Posterior vena cava (tissue), 2 donors: Measurements from ENCODE around the gene MBOAT2. TPM values are rescaled to one million over a fixed set of nuclear protein-coding genes. Genes with fewer than 3 reads are reported as not detected.
"Not testable (repeated sequence)": the region's sequence is repeated elsewhere in the genome, so short reads cannot be mapped to it uniquely, and the experiment has no call there.

Source experiments
- DNase-seq: peaks from one replicate; pipeline ENCODE4 v3.0.0-alpha.2; 2020; ENCODE audit warnings: low spot score
- intact Hi-C, 2 donors: fragments of 100-400 bp; cut with DNase I; formaldehyde crosslinking; loops; one replicate each; pipeline versions ENCODE4 v1.14.1 to v1.14.2; 2022 to 2023
- total RNA-seq, 2 donors: library from RNA; stranded (reverse); fragmentation: NEBNext Ultra II Directional; extraction: Animal tissue kit (Norgen Biotek cat#: 25700); gene quantifications; one replicate each; pipeline ENCODE4 v1.2.1, GENCODE V29; 2021
- donor health status: DM: yes; HTN: yes; CAD: no.
- donor health status: DM: yes; HTN: yes; CAD: no.

MBOAT2 gene
- total RNA-seq, 2 donors from 2014 or later: 9.4 to 16.1 TPM

- intact Hi-C loops: no loop called here
- no peak for DNase-seq
These were observed 80.3 kb downstream of the MBOAT2 start for GRCh38 chr2:8923183-8923582.

- intact Hi-C loops: no loop called here
- no peak for DNase-seq
These were observed 81.1 kb downstream of the MBOAT2 start for GRCh38 chr2:8922431-8922830.

- no peak for DNase-seq
- intact Hi-C loops: no loop called here
These were observed 85.1 kb downstream of the MBOAT2 start for GRCh38 chr2:8918412-8918811.

GRCh38 chr2:8915941-8916340 is 87.5 kb downstream of the MBOAT2 start:
- intact Hi-C loops: no loop called here
- no peak for DNase-seq

- intact Hi-C loops, DNase-seq: not testable (repeated sequence)
These were observed 89.7 kb downstream of the MBOAT2 start for GRCh38 chr2:8913767-8914166.

GRCh38 chr2:8907764-8908288 is 95.7 kb downstream of the MBOAT2 start:
- no peak for DNase-seq
- intact Hi-C loops: no loop called here

GRCh38 chr2:8903924-8904323 is 99.6 kb downstream of the MBOAT2 start:
- intact Hi-C loops, DNase-seq: not testable (repeated sequence)

GRCh38 chr2:8902757-8903156 is 100.7 kb downstream of the MBOAT2 start:
- intact Hi-C loops, DNase-seq: not testable (repeated sequence)

- intact Hi-C loops, DNase-seq: not testable (repeated sequence)
These were observed 106.3 kb downstream of the MBOAT2 start for GRCh38 chr2:8897206-8897605.

- intact Hi-C loops, DNase-seq: not testable (repeated sequence)
These were observed 106.8 kb downstream of the MBOAT2 start for GRCh38 chr2:8896671-8897070.

- intact Hi-C loops, DNase-seq: not testable (repeated sequence)
These were observed 108.2 kb downstream of the MBOAT2 start for GRCh38 chr2:8895087-8895912.

- no peak for DNase-seq
- intact Hi-C loops: no loop called here
These were observed 109.3 kb downstream of the MBOAT2 start for GRCh38 chr2:8893978-8894820.

GRCh38 chr2:8893474-8893873 is 110.0 kb downstream of the MBOAT2 start:
- intact Hi-C loops: no loop called here

GRCh38 chr2:8892111-8892510 is 111.4 kb downstream of the MBOAT2 start:
- no peak for DNase-seq
- intact Hi-C loops: no loop called here

More at GRCh38 chr2:8893474-8893873, 110.0 kb downstream of the MBOAT2 start:
- no peak for DNase-seq

GRCh38 chr2:8889978-8890377 is 113.5 kb downstream of the MBOAT2 start:
- intact Hi-C loops: no loop called here
- DNase-seq: no peak

GRCh38 chr2:8888963-8889362 is 114.5 kb downstream of the MBOAT2 start:
- intact Hi-C loops: no loop called here
- no peak for DNase-seq

- intact Hi-C loops: no loop called here
- DNase-seq: no peak
These were observed 116.6 kb downstream of the MBOAT2 start for GRCh38 chr2:8886876-8887275.

GRCh38 chr2:8886202-8886518 is 117.3 kb downstream of the MBOAT2 start:
- no peak for DNase-seq
- intact Hi-C loops: no loop called here

GRCh38 chr2:8885449-8886201 is 117.9 kb downstream of the MBOAT2 start:
- no peak for DNase-seq
- intact Hi-C loops: no loop called here

GRCh38 chr2:8884812-8885211 is 118.7 kb downstream of the MBOAT2 start:
- intact Hi-C loops: no loop called here
- DNase-seq: no peak
